Thyroid gland (tissue), 4 donors: ENCODE data around the gene USP3. TPM values are rescaled to one million over a fixed set of nuclear protein-coding genes. Genes with fewer than 3 reads are reported as not detected.
"Not testable (repeated sequence)": the region's sequence is repeated elsewhere in the genome, so short reads cannot be mapped to it uniquely, and the experiment has no call there.

ENCODE experiments used
- DNase-seq, 2 donors: peaks; one replicate each; pipeline ENCODE4 v3.0.0-alpha.2; 2019
- H3K27ac ChIP-seq, 3 donors: fragments of 200-600 bp; sonication (generic); 1 replicate in 2 of 3; 2 replicates in 1 of 3; pipeline ENCODE4 v1.5.1; 2016 to 2019; ENCODE audit warnings: mild to moderate bottlenecking in 1 of 3, moderate library complexity in 1 of 3
- H3K27me3 ChIP-seq: fragments of 200-600 bp; sonication (generic); one replicate; pipeline ENCODE4 v1.5.1; 2019
- H3K36me3 ChIP-seq, 2 donors: fragments of 200-600 bp; sonication (generic); one replicate each; pipeline ENCODE4 v1.5.1; 2016 to 2019
- H3K4me1 ChIP-seq, 2 donors: fragments of 200-600 bp; sonication (generic); one replicate each; pipeline ENCODE4 v1.5.1; 2017 to 2019
- H3K4me3 ChIP-seq, 3 donors: fragments of 200-600 bp; sonication (generic); replicated peaks in 1 of 3; 1 replicate in 2 of 3; 2 replicates in 1 of 3; pipeline ENCODE4 v1.5.1; 2016; ENCODE audit warnings: mild to moderate bottlenecking in 1 of 3
- H3K9me3 ChIP-seq: fragments of 200-600 bp; sonication (generic); one replicate; pipeline ENCODE4 v1.5.1; 2017
- CTCF ChIP-seq, 6 experiments: fragments of 200-600 bp in 3 of 6; fragments of 450-650 bp in 3 of 6; sonication (generic) in 3 of 6; IDR thresholded peaks; one replicate each; pipeline ENCODE4 v1.5.1; 2016 to 2019; ENCODE audit warnings: antibody characterized with exemption in 6 of 6, mild to moderate bottlenecking in 2 of 6, inconsistent platforms in 1 of 6, moderate library complexity in 1 of 6
- POLR2A ChIP-seq, 2 donors: fragments of 450-650 bp; IDR thresholded peaks; one replicate each; pipeline ENCODE4 v1.6.1; 2017; ENCODE audit warnings: antibody characterized with exemption in 2 of 2, mild to moderate bottlenecking in 2 of 2, moderate library complexity in 1 of 2
- WGBS, 2 donors: methylation state at CpG; one replicate each; pipeline ENCODE4 v1.1.5; 2017; 5-methylcytosine and 5-hydroxymethylcytosine counted together
- intact Hi-C: fragments of 100-400 bp; cut with DNase I; formaldehyde crosslinking; loops from one replicate; pipeline ENCODE4 v1.15.1; 2023
- total RNA-seq, 4 donors: library from RNA; depleted of rRNA; stranded (reverse); fragments of >200 nt; gene quantifications; one replicate each; pipeline ENCODE4 v1.2.3, GENCODE V29; 2016

USP3 gene
- total RNA-seq, 4 donors from 2014 or later, result 42.9 to 82.2 (median 53.7) TPM

GRCh38 chr15:63487076-63487757 lies 17.2 kb upstream of the USP3 start:
- Histone ChIP-seq H3K4me3 (no peak overlapping the region), H3K27me3 (no peaks in the 10 kb centered on the region)
- WGBS, 2 donors, result 24 to 25% methylated on average over 16 of the region's 16 CpGs

GRCh38 chr15:63487758-63488397 lies 16.5 kb upstream of the USP3 start:
- intact Hi-C loops, result loop anchor here (5.0 kb wide), 1 partner anchor 114 kb away; no protein-coding TSS in a partner anchor
- 84 to 86% methylated on average over 10 of the region's 10 CpGs for WGBS, 2 donors
- H3K27me3 ChIP-seq, H3K36me3 ChIP-seq, DNase-seq, H3K4me3 ChIP-seq, H3K27ac ChIP-seq, H3K9me3 ChIP-seq, H3K4me1 ChIP-seq: not testable (repeated sequence)

More at GRCh38 chr15:63487076-63487757, 17.2 kb upstream of the USP3 start:
- H3K36me3 ChIP-seq, result no peaks in the 10 kb centered on the region
- H3K4me1 ChIP-seq, result peaks cover 4 to 6% of the 10 kb centered on the region in 2 donors
- DNase-seq, result peak; percentile 84 to 91
- H3K27ac ChIP-seq, result no peak overlapping the region
- H3K9me3 ChIP-seq, result no peaks in the 10 kb centered on the region
- no peak for TF ChIP-seq POLR2A (IDR thresholded peaks at IDR 0.05)
- peak; percentile 76 to 96 (median 86) for TF ChIP-seq CTCF (IDR thresholded peaks at IDR 0.05)
- intact Hi-C loops, result loop anchor here (5.0 kb wide), 1 partner anchor 115 kb away; no protein-coding TSS in a partner anchor

GRCh38 chr15:63488398-63488960 lies 15.9 kb upstream of the USP3 start:
- Histone ChIP-seq H3K27ac (no peak overlapping the region), H3K4me3 (no peak overlapping the region), H3K27me3 (no peaks in the 10 kb centered on the region), H3K9me3 (no peaks in the 10 kb centered on the region), H3K36me3 (no peaks in the 10 kb centered on the region), H3K4me1 (peaks cover 9 to 15% of the 10 kb centered on the region in 2 donors)
- TF ChIP-seq CTCF (IDR thresholded peaks at IDR 0.05), result no peak
- no peak for TF ChIP-seq POLR2A (IDR thresholded peaks at IDR 0.05)
- intact Hi-C loops, result loop anchor here (5.0 kb wide), 1 partner anchor 114 kb away; no protein-coding TSS in a partner anchor
- DNase-seq, result no peak
- 88 to 91% methylated on average over 7 to 8 of the region's 8 CpGs for WGBS, 2 donors

- Histone ChIP-seq H3K27me3 (no peaks in the 10 kb centered on the region), H3K27ac (no peak overlapping the region), H3K9me3 (no peaks in the 10 kb centered on the region), H3K4me1 (peaks cover 14 to 20% of the 10 kb centered on the region in 2 donors), H3K4me3 (no peak overlapping the region), H3K36me3 (no peaks in the 10 kb centered on the region)
- WGBS, 2 donors, result 82 to 94% methylated on average over 5 of the region's 5 CpGs
- no peak for TF ChIP-seq POLR2A (IDR thresholded peaks at IDR 0.05)
- no peak for TF ChIP-seq CTCF (IDR thresholded peaks at IDR 0.05)
- DNase-seq, result no peak
- intact Hi-C loops, result loop anchor here (5.0 kb wide), 1 partner anchor 113 kb away; no protein-coding TSS in a partner anchor
Observed at GRCh38 chr15:63489352-63489751, 15.0 kb upstream of the USP3 start.

GRCh38 chr15:63490345-63491034 lies 13.9 kb upstream of the USP3 start:
- Histone ChIP-seq H3K36me3 (no peaks in the 10 kb centered on the region), H3K27me3 (no peaks in the 10 kb centered on the region), H3K9me3 (no peaks in the 10 kb centered on the region), H3K4me3 (no peak overlapping the region), H3K27ac (no peak overlapping the region), H3K4me1 (peaks cover 14 to 20% of the 10 kb centered on the region in 2 donors)
- TF ChIP-seq POLR2A (IDR thresholded peaks at IDR 0.05) (no peak), CTCF (IDR thresholded peaks at IDR 0.05) (no peak)
- intact Hi-C loops, result no loop called here
- WGBS, 2 donors, result 88 to 91% methylated on average over 4 of the region's 4 CpGs
- no peak for DNase-seq
